Activated gamma-delta T cell (primary cell): ENCODE measurements around the gene LMNA.
"Not testable (repeated sequence)": the region's sequence is repeated elsewhere in the genome, so short reads cannot be mapped to it uniquely, and the experiment has no call there.

Experiments
- DNase-seq: peaks from one replicate; lab custom pipeline; 2025; lab: John Stamatoyannopoulos, UW
- total RNA-seq, 2 donors: gene quantifications; one replicate each; lab custom pipeline; 2026; lab: John Stamatoyannopoulos, UW

The LMNA gene
- 75.7 to 95.3 reads per million in 2 donors for total RNA-seq

DNA sequence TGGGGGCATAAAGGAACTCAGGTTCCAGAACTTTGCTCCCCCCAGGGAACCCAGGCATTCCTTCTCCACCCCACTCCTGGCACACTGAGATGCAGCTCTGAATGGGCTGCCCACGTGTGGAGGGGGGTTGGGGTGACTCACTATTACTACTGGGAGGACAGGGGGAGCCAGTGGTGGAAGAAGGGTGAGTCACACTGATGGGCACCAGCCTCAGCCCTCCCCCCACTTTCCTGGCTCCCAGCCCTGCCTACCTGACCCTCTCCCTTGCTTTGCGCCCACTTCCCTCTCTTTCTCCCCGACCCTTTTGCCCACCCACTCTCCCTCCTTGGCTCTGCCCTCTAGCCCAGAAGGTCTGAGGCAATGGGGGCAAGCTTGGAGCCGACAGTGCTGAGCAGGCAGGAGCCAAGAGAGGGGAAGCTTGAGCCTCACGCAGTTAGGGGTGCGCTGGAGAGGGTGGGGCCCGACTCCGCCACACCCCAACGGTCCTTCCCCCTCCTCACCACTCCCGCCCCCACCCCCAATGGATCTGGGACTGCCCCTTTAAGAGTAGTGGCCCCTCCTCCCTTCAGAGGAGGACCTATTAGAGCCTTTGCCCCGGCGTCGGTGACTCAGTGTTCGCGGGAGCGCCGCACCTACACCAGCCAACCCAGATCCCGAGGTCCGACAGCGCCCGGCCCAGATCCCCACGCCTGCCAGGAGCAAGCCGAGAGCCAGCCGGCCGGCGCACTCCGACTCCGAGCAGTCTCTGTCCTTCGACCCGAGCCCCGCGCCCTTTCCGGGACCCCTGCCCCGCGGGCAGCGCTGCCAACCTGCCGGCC, at the start of gene LMNA:
Gene LMNA, plus strand, starts transcription at position 611 of the 818 bp plus-strand sequence. CDS start 208 bp downstream, outside the sequence.
- peak; percentile 60 for DNase-seq

DNA sequence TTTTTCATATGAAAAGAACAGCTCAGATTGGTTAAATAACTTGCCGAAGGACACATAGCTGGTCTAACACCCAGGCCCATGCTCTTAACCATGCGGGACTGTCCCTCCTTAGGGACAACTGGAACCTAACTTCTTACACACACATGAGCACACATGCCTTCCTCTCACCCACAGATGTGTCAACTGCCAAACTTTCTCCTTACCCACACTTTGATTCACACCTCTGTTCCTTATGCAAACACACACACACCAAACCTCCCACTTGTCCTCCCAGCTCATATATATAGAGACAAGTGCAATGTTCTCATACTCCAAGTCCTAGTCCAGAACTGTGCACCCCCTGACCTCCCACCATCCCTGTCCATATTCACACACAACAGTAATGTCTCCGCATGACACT, 49.3 kb upstream of the LMNA start:
- no peak for DNase-seq

DNA sequence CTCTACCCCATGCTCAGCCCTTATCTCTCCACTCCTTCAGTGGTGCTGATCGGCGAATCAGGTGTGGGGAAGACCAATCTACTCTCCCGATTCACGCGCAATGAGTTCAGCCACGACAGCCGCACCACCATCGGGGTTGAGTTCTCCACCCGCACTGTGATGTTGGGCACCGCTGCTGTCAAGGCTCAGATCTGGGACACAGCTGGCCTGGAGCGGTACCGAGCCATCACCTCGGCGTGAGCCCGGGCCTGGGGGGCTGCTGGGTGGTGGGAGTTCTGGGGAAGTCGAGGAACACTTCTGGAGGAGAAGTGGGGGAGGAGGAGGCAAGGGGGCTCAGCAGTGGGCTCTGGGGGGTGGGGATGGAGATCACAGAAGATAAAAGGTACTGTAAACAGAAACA, 48.6 kb upstream of the LMNA start:
- DNase-seq, result no peak

DNA sequence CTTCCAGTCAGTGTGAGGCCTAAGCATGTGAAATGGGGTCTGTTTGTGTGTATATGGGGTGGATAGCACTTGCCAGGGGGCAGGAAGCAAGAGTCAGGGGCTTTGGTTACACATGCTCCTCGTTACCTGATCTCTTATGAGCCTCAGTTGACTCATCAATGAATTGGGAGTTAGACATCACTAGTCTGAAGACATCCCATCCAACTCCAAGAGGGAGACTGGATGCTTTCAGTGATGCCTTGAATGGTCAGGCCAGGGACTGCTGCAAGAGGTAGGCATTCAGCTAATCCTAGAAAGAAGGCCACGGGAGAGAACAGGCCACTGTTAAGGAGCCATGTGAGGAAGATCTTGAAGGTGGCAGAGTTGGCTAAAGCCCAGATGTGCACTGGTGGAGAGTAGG, 47.2 kb upstream of the LMNA start:
- no peak for DNase-seq

DNA sequence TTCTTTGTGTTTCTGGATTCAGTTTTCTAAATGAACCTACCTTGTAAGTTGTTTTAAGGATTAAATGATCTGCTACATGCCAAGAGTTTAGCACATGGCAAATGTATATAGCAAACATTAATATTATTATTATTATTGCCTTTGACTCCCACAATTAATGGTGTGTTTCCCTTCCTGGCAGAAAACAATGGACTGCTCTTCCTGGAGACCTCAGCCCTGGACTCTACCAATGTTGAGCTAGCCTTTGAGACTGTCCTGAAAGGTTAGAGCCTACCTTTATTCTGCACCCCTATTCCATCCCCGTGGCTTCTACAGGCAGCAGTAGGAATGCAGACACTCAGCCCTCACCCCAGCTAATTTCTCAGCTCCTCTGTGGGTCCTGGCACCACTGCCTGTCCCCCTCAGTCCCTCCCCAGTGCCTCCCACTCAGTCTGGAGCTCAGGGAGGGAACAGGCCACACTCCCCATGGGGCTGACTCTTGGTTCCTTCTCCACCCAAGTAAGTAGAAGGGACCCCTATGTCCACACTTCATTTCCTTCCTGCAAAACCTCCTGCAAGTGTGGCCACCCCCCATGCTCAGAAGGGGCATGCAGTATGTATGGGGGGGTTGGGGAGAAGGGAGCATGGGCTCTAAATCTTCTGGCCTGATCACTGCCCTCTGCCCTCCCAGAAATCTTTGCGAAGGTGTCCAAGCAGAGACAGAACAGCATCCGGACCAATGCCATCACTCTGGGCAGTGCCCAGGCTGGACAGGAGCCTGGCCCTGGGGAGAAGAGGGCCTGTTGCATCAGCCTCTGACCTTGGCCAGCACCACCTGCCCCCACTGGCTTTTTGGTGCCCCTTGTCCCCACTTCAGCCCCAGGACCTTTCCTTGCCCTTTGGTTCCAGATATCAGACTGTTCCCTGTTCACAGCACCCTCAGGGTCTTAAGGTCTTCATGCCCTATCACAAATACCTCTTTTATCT, 44.7 kb upstream of the LMNA start:
- DNase-seq, result no peak

DNA sequence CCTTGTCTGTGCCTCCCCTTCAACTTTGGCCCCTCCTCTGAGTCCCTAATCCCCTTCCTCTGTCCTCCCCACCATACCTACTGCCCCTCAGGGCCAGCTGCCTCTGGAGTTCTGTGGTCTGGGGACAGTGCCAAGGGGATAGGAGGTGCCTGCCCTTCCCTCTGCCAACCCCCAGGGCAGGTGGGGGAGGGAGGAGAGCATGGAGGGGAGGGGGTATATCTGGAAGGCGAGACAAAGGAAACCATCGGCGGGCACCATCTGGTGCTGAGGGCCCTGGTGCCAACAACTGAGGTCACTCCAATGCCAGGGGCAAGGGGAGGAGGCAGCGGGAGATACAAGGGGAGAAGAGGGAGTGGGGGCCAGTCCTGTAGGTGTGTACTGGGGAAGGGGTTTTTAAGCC, 44.0 kb upstream of the LMNA start:
- DNase-seq, result no peak

DNA sequence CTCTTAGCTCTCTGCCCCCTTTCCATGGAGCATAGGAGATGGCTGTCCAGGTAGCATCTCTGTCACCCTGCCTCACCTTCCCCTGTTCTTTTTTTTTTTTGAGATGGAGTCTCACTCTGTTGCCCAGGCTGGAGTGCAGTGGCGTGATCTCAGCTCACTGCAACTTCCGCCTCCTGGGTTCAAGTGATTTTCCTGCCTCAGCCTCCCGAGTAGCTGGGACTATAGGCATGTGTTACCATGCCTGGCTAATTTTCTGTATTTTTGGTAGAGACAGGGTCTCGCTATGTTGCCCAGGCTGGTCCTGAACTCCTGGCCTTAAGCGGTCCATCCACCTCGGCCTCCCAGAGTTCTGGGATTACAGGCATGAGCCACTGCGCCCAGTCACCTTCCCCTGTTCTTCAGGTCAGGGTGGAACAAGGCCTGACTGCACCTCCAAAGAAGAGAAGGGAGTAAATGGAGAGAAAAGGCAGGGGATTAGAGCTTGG, 43.1 kb upstream of the LMNA start:
- DNase-seq, result not testable (repeated sequence)

DNA sequence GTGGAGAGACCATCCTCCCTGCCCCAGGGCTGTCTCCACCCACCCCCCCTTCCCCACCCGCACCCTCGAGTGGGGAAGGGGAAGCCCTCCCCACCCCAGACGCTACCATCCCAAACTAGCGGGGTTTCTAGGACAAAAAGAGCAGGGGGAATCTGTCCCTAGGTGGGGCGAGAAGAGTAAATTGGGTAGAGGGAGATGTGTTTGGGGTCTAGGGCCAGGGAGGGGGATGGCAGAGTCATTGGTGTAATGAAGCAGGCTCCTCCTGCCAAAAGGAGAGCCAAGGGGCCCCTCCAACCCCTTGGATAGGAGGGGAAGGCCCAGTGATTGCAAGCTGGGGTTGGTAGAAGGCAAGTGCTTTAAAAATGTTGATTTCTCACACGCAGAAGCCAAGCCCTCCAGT, 42.3 kb upstream of the LMNA start:
- no peak for DNase-seq

DNA sequence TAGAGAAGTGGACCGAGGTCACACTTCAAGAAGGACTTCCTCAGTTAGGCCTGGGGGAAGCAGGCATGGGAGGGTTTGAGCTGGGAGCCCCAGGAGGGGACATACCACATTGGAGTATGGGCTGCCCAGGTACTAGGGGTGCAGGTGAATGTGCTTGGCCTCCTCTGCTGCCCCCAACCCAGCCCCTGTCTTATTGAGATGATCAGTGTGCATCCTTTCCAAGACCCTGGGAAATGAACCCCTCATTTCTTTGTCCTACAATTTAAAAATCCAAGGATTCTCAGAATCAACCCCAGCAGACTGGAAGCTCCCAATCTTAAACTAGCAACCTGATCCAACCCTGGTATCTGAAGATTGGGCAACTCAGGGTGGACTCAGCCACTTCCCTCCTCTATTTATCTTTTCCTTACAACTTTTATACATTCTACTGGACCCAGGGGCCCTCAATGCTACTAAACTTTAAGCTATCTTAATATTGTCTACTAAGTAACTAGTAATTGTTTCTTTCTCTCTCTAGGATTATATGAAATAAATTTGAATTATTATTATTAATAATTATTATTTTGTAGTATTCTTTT, 41.3 kb upstream of the LMNA start:
- no peak for DNase-seq

DNA sequence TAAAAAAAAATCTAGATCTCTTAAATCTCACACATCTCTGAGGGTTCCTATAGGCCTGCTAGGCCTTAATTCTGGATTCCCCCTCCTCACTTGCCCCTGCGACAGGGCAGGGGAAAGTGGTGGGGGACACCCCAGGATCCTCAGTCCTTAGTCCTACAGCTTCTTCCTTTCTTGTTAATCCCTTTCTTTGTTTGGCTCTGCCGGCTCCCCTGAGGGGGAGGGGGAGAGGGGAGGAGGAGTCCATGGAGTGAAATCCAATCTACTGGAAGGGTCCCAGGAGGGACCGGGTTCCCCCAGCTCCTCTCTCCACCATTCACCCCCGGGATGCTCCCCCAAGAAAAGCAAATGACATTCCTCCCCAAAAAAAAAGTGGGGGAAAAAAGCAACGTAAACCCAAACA, 40.8 kb upstream of the LMNA start:
- no peak for DNase-seq

DNA sequence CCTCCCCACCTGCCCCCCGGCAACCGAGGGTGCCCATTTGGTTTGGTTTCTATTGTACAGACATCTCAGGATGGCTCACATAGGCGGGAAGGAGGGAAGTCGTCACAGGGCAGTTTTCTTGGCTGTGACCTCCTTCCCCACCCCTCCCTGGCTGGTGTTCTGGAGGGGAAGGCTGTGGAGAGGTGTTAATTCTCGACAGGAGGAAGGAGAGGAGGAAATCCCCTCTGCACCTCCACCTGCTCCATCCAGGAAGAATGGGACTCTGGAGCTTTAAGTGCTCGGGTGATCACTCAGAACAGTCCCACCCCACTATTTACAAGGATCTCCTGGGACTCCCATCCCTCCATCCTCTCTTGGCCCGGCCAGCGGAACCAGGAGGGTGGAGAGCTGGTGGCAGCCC, 39.9 kb upstream of the LMNA start:
- no peak for DNase-seq

DNA sequence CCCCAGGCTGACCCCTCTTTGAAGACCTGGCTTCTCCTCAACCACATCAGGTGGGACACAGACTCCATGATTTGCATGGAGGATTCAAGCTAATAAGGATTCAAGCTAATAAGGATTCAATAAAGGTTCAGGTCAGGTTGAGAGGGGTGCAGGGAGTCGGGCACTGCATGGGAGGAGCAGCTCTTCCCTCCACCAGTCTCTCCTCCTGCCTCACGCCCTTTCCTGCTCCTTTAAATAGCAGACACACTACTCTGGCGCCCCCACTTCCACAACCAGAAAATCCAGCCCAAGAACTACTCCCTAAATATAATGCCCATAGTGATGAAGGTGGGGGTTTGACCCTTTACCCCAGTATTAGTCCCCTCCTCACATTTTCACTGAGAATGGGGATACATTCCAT, 39.3 kb upstream of the LMNA start:
- DNase-seq, result no peak

DNA sequence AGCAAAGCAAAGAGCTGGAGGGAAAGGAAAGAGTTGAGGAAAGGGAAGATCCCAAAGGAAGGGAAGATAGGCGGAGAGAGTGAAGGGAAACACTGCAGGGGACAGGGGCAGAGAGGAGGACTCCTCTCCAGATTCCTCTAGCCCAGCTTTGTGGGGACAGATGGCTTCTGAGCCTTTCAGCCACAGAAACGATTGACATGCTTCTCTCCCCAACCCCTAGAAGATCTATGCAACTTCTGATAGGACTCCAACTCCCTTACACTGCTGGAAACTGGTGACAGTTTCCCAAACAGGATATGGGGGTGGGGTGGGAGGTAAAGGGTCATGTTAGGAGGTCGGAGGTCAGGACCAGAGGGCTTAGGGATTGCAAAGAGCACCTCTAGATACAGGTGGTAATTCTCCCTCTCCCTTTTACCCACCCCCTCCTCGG, 38.7 kb upstream of the LMNA start:
- DNase-seq, result no peak

DNA sequence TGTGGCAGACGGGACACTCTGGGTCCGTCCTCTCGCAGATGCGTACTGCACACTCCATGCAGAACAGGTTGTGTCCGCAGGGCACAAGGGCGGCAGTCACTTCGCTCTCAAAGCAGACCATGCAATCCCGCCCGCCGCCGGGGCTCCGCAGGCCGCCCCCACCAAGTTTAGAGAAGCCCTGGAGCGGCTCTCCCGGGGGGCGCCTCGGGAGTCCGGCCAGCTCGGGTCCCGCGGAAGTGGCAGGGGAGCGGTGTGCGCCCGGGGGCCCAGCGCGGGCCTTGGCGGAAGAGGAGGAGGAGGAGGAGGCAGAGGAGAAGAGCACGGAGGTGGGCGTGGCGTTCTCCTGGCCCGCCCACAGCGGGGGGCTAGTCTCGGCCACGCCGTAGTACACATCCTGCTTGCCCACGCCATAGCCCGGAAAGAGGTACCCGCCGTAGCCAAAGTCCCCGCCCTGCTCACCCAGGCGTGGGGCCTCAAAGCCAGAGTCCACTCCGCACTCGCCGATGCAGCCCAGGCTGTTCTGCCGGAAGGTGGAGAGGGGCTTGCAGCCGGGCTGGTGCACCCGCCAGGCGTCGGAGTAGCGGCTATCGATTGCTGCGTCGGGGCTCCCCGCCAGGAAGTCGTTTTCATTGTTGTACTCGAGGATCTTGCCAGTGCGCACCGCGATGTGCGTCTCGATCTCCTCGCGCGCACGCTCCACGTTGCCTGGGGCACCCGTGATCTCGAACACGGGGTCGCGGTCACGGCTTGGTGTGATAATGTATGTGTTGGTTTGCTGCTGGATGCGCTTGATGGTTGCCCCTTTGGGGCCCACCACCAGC, 37.7 kb upstream of the LMNA start:
- DNase-seq, result no peak

DNA sequence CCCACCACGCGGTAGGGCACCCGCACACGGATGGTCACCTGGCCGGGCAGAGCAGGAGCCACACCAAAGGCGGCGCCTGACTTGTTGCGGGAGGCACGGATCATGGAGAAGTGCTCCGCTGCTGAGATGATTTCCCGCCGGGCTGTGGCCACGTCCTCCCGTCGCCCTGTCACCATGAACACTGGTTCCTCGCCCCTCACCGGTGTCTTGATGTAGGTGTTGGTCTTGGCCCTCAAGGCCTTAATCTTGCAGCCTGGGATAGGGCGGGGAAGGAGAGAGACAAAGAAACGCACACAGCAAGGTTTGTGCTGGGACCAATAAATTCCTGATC, 37.1 kb upstream of the LMNA start:
- DNase-seq, result no peak

DNA sequence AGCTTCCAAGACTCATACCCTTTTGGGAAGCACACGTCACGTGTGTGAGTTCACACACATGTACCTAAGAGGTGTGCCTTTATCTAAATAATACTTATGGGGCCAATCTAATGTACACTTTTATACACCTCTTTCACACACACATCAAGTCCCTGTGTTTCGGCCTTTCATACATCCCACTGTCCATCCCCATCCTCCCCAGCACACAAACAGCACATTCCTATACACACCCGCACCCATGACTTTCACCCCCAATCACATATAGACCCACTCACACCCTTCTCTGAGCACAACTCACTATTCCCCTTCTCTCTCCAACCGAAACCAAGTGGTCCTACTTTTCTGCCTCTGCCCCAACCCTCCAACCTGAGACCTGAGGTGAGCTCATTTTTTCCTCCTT, 35.8 kb upstream of the LMNA start:
- no peak for DNase-seq

DNA sequence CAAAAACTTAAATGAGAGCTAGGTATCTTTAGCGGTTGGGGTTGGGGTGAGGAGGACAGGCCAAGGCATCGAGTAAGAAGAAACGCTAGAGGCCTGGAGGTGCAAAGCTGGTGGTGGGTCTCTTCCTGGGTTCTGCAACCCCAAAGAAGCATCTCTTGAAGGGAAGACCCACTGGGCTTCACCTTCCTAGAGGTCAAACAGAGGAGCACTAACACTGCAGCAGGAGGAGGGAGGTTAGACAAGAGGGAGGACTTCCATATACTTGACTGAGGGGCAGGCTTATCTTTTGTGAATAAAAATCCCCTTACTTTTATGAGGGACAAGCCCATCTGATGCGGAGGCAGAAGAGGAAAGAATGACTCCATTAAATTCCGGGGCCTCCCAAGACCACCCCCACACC, 34.7 kb upstream of the LMNA start:
- no peak for DNase-seq

DNA sequence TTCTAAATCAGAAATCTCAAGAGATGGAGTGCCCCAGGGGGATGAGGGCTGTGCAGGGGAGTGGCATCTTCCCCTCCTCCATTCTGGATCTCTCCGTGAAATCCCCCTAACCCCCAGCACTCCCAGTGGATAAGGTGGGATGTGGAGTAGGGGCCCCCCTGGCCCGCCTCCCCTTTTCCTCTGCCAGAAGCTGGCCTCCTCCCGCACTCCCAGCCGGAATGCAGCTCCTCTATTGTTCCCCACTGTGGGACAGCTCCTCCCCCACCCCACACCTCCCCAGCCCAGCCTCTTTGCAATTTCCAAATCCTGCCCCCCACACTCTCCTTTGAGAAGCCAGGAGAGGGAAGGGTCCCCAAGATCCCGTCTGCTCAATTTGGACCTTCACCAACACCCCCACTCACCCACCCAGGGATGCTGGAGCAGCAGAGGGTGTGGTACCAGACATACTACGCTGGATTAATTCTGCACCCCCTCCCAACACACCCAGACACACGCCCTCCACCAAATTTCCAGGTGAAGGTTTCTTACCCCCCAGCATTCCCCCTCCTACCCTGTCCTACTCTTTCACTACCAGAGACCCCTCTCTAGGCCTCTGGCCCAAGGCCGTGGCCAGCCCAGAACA, 34.2 kb upstream of the LMNA start:
- DNase-seq, result no peak

DNA sequence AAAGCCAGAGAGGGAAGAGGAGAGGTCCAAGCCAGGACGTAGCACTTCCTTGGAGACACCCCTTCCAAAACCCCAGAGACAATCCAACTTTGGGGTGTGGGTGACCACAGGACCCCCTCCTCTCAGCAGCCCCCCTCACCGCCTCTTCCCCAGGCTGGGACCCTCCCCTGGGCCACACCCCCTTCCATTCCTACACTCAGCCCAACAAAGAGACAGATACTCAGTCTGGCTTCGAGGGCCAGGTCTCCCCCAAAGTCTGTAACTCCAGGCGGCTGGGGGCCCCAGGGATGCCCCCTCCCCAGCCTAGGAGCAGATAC, 33.7 kb upstream of the LMNA start:
- no peak for DNase-seq

DNA sequence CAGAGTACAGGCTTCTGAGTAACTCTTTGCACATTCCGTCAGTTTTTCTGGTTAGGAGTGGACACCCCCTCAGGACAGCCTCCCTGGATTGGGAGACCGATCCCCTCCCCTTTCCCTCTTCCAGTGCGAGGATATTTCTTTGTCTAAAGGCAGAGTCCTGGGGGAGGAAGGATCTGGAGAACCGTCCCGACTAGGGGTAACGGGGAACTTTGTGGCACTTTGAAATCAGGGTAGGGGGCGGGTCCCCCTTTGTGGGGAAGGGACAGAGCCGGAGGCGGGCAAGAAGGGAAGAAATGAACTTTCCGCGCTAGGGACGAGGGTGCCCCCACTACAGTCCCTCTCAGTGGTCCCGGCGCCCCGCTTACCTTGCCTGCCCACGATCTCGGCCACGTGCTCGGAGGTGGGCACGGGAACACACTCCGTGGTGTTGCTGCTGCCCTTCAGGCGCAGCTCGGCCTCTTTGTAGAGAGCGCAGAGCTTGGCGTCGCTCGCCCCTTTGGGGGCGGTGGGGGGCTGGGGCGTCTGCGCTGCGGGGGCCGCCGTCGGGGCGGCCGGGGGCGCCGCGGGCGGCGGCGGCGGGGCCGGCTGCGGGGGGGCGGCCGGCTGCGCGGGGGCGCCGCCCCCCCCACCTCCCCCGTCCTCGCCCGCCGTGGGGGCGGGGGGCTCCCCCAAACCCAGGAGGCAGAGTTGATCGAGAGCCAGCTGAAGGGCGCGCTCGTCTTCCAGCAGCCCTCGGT, 33.2 kb upstream of the LMNA start:
- no peak for DNase-seq

DNA sequence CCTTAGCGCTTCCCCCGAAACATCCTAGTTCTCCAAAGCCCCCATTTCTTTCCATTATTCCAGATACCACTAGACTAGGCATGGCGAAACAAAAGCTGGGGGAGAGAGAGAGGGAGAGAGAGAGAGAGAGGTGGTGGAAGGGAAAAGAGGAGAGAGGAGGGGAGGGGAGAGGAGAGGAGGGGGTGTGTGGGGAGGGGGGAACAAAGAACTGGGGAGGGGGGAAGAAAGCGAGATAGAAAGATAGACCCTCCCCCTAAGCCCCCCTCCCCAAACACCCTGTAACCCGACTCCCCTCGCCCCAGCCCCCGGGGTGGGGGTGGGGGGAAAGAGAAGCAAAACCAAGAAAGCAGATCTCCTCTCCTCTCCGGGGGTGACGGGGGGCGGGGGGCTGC, 32.6 kb upstream of the LMNA start:
- DNase-seq, result no peak
